Left lung (tissue), 10 donors: ENCODE data around the gene GALNTL6. TPM values are rescaled to one million over a fixed set of nuclear protein-coding genes. Genes with fewer than 3 reads are reported as not detected.

Experiments
- ATAC-seq: fragments of 200-7000 bp; cut with Tn5 transposase; one replicate; pipeline ENCODE4 v1.9.1; 2020; ENCODE audit warnings: moderate library complexity
- DNase-seq, 4 donors: peaks; one replicate each; pipeline ENCODE4 v3.0.0-alpha.2; 2013 to 2020
- H3K27ac ChIP-seq, 2 donors: fragments of 200-600 bp; sonication (generic) in 1 of 2; one replicate each; pipeline versions ENCODE4 v1.5.0 to v1.8.0; 2020 to 2021
- H3K27me3 ChIP-seq, 2 donors: fragments of 200-600 bp; sonication (generic) in 1 of 2; one replicate each; pipeline versions ENCODE4 v1.5.0 to v1.8.0; 2020 to 2021
- H3K36me3 ChIP-seq, 2 donors: fragments of 200-600 bp; sonication (generic) in 1 of 2; one replicate each; pipeline versions ENCODE4 v1.5.0 to v1.8.0; 2020 to 2021
- H3K4me1 ChIP-seq, 2 donors: fragments of 200-600 bp; one replicate each; pipeline ENCODE4 v1.8.0; 2021
- H3K4me3 ChIP-seq, 2 donors: fragments of 200-600 bp; sonication (generic) in 1 of 2; one replicate each; pipeline versions ENCODE4 v1.5.0 to v1.8.0; 2020 to 2021; ENCODE audit warnings: mild to moderate bottlenecking in 1 of 2
- H3K9me3 ChIP-seq, 2 donors: fragments of 200-600 bp; sonication (generic) in 1 of 2; one replicate each; pipeline versions ENCODE4 v1.5.0 to v1.8.0; 2020 to 2021
- intact Hi-C, 2 donors: fragments of 100-400 bp; cut with DNase I; formaldehyde crosslinking; loops; one replicate each; pipeline versions ENCODE4 v1.11.2 to v1.14.2; 2022
- polyA plus RNA-seq, 6 donors: library from polyadenylated mRNA; unstranded; fragments of 120-200 nt; gene quantifications; one replicate each; pipeline ENCODE4 v1.2.1, GENCODE V29; 2013; ENCODE audit not compliant: insufficient read length in 6 of 6
- total RNA-seq, 2 donors: library from RNA; stranded (reverse); fragmentation: NEBNext Ultra II Directional; extraction: Animal tissue kit (Norgen Biotek cat#: 25700); gene quantifications; one replicate each; pipeline ENCODE4 v1.2.1, GENCODE V29; 2021
- TF ChIP-seq, protein P1 (sequence below), 2 donors: fragments of 200-600 bp; sonication (generic) in 1 of 2; IDR thresholded peaks; one replicate each; pipeline versions ENCODE4 v1.5.0 to v1.8.0; 2021; ENCODE audit warnings: antibody characterized with exemption in 2 of 2
- donor health status: DM: no; HTN: yes; CAD: no.
- donor health status: DM: no; HTN: no; CAD: no.

The GALNTL6 gene
- total and polyA plus RNA-seq, 8 donors = 0.11 to 0.16 (median 0.13) TPM; not detected in 5

DNA sequence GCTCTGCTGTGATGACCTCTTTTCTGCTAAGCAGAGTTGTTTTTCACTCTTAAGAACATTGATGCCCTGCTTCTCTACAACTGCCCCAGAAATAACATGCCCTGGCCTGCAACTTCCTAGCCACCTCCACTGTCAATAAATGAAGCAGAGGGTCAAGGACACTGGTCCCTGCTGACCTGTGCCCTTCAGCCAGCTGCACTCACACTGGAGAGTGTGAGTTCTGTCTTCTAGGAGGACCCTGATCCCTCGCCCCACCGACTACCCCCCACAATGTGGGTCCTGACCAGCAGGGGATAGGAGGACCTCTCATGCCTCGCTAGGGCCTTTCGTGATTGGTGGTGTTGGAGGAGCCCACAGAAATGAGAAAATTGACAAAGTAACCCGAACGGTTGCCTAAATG, 947.3 kb downstream of the GALNTL6 start:
- intact Hi-C loops = no loop called here
- DNase-seq = peak in 1 of 4 donors; percentile 27
- TF ChIP-seq, protein P1, sequence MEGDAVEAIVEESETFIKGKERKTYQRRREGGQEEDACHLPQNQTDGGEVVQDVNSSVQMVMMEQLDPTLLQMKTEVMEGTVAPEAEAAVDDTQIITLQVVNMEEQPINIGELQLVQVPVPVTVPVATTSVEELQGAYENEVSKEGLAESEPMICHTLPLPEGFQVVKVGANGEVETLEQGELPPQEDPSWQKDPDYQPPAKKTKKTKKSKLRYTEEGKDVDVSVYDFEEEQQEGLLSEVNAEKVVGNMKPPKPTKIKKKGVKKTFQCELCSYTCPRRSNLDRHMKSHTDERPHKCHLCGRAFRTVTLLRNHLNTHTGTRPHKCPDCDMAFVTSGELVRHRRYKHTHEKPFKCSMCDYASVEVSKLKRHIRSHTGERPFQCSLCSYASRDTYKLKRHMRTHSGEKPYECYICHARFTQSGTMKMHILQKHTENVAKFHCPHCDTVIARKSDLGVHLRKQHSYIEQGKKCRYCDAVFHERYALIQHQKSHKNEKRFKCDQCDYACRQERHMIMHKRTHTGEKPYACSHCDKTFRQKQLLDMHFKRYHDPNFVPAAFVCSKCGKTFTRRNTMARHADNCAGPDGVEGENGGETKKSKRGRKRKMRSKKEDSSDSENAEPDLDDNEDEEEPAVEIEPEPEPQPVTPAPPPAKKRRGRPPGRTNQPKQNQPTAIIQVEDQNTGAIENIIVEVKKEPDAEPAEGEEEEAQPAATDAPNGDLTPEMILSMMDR (IDR thresholded peaks at IDR 0.05) = no peak
- no peak overlapping the region for H3K27ac ChIP-seq
- H3K4me1 ChIP-seq = no peaks in the 10 kb centered on the region
- no peaks in the 10 kb centered on the region for H3K36me3 ChIP-seq
- no peaks in the 10 kb centered on the region for H3K27me3 ChIP-seq
- no peak for ATAC-seq
- H3K4me3 ChIP-seq = no peak overlapping the region
- H3K9me3 ChIP-seq = no peaks in the 10 kb centered on the region

DNA sequence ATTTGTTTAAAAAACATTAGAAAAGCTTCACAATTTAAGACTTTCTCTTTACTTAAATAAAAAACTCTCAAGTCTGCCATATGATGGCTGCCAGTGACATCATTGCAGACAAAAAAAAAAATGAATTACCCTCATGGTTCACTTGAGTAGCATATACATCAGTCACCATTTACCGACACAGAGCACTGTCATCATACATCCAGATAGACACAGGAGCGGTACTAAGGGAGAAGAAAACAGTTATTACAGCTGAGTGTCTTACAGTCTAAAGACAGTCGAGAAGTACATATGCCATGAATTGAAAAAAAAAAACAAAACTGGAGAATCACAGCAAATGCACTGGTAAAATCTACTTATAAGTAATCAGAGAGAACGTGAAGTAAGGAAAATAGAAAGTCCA, 949.7 kb downstream of the GALNTL6 start:
- H3K27ac ChIP-seq = no peak overlapping the region
- ATAC-seq = no peak
- intact Hi-C loops = no loop called here
- no peaks in the 10 kb centered on the region for H3K4me1 ChIP-seq
- TF ChIP-seq, protein P1 (IDR thresholded peaks at IDR 0.05) = no peak
- no peaks in the 10 kb centered on the region for H3K36me3 ChIP-seq
- DNase-seq = no peak
- H3K9me3 ChIP-seq = no peaks in the 10 kb centered on the region
- no peaks in the 10 kb centered on the region for H3K27me3 ChIP-seq
- H3K4me3 ChIP-seq = no peak overlapping the region

DNA sequence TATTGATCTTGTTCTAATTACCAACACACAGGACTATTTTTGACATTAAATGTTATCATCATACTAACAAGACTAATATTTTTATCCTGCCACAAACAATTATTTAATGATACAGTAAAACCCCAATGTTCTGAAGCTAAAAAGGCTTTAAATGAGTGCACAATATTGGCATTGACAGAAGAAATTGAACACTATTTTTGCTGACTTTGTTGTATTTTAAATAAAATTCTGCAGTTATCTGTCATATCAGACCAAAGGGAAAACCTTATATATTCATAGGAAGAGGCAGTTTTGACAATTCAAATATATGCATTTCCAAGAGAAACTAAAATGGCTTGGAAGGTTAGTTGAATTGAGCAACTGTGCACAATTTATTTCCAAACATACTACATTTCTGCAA, 957.6 kb downstream of the GALNTL6 start:
- TF ChIP-seq, protein P1 (IDR thresholded peaks at IDR 0.05) = no peak
- Histone ChIP-seq H3K36me3 (no peaks in the 10 kb centered on the region), H3K4me1 (no peaks in the 10 kb centered on the region), H3K27me3 (no peaks in the 10 kb centered on the region), H3K27ac (no peak overlapping the region), H3K9me3 (no peaks in the 10 kb centered on the region), H3K4me3 (no peak overlapping the region)
- ATAC-seq (no peak), DNase-seq (no peak)
- intact Hi-C loops = no loop called here

DNA sequence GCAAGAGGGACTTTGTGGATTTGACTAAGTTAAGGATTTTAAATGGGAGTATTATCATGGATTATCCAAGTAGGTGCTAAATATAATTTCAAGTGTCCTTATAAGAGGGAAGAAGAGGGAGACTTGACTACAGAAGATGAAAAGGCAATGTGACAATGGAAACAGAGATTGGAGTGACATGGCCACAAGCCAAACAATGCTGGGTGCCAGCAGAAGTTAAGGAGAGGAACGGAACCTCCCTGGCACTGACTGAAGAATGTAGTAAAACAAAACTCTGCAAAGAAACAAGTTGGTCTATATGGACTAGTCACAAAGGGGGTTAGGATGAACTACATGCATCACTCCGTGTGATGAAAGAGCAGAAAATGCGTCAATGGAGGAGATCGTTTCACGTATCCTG, 959.6 kb downstream of the GALNTL6 start:
- no peak overlapping the region for H3K4me3 ChIP-seq
- no peaks in the 10 kb centered on the region for H3K36me3 ChIP-seq
- TF ChIP-seq, protein P1 (IDR thresholded peaks at IDR 0.05) = no peak
- DNase-seq (no peak), ATAC-seq (no peak)
- no peaks in the 10 kb centered on the region for H3K9me3 ChIP-seq
- H3K4me1 ChIP-seq = no peaks in the 10 kb centered on the region
- no peak overlapping the region for H3K27ac ChIP-seq
- intact Hi-C loops = no loop called here
- H3K27me3 ChIP-seq = no peaks in the 10 kb centered on the region

DNA sequence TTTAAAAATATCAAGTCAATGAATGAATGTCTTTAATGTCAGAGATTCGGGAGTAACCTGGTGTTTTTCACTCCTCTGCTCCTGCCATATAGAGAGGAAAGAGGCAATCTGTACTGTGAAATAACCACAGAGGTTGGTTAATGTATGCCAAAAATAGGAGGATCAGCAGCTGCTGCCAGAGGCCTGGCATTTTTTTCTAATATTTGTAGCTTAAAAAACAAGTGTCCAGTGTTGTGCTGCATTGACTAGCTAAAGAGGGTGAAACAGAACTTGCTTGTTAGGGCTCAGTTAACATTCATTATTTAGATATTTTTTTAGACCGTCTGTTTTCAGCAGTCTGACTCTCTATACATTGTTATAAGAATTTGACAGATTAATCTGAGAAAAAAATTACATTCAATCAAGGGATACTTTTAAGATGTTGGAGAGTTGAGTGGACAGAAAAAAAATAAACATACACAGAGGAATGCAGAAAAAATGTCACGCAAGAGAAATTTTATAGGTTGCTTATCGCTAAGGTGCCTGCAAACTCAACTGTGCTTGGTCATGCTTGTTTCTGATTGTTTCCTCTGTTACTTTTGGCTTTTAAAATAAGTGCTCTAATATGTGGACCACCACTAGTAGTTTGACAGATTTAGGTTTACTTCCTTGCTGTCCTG, 963.1 kb downstream of the GALNTL6 start:
- H3K4me3 ChIP-seq = no peak overlapping the region
- no peaks in the 10 kb centered on the region for H3K36me3 ChIP-seq
- intact Hi-C loops = no loop called here
- H3K4me1 ChIP-seq = no peaks in the 10 kb centered on the region
- DNase-seq = no peak
- H3K27ac ChIP-seq = no peak overlapping the region
- TF ChIP-seq, protein P1 (IDR thresholded peaks at IDR 0.05) = no peak
- H3K9me3 ChIP-seq = no peaks in the 10 kb centered on the region
- no peaks in the 10 kb centered on the region for H3K27me3 ChIP-seq
- ATAC-seq = no peak
